Spinal cord (tissue), 10 donors: ENCODE data around the gene TEX2. TPM values are rescaled to one million over a fixed set of nuclear protein-coding genes. Genes with fewer than 3 reads are reported as not detected.
"Not testable (repeated sequence)": the region's sequence is repeated elsewhere in the genome, so short reads cannot be mapped to it uniquely, and the experiment has no call there.

ENCODE experiments used
- DNase-seq, 6 donors: peaks; one replicate each; pipeline versions ENCODE4 v3.0.0 to v3.0.0-alpha.2; 2013 to 2015; ENCODE audit warnings: low spot score in 6 of 6, low read depth in 4 of 6
- H3K27ac ChIP-seq: one replicate; pipeline ENCODE4 v1.5.1; 2013; ENCODE audit warnings: low read depth, low read length, control low read depth
- H3K27me3 ChIP-seq: one replicate; pipeline ENCODE4 v1.6.1; 2013; ENCODE audit warnings: low read length; ENCODE audit not compliant: control insufficient read depth, insufficient read depth
- H3K36me3 ChIP-seq: one replicate; pipeline ENCODE4 v1.6.1; 2013; ENCODE audit warnings: low read length; ENCODE audit not compliant: control insufficient read depth, insufficient read depth
- H3K4me1 ChIP-seq: one replicate; pipeline ENCODE4 v1.6.1; 2013; ENCODE audit warnings: low read length; ENCODE audit not compliant: control insufficient read depth, insufficient read depth
- H3K4me3 ChIP-seq: one replicate; pipeline ENCODE4 v1.5.1; 2013; ENCODE audit warnings: low read depth, low read length, control low read depth
- H3K9me3 ChIP-seq: one replicate; pipeline ENCODE4 v1.6.1; 2013; ENCODE audit warnings: low read length; ENCODE audit not compliant: control insufficient read depth, insufficient read depth
- WGBS: methylation state at CpG from one replicate; pipeline ENCODE4 v1.1.5; 2013; ENCODE audit warnings: missing lambda C conversion rate; ENCODE audit not compliant: insufficient coverage; 5-methylcytosine and 5-hydroxymethylcytosine counted together
- polyA plus RNA-seq, 2 donors: library from polyadenylated mRNA; unstranded; fragments of 120-200 nt; gene quantifications; one replicate each; pipeline ENCODE4 v1.2.1, GENCODE V29; 2013; ENCODE audit not compliant: insufficient read length in 2 of 2
- total RNA-seq, 2 donors: library from RNA; depleted of rRNA in 1 of 2; stranded (reverse); fragments of 120-200 nt in 1 of 2; fragments of >200 nt in 1 of 2; gene quantifications; one replicate each; pipeline versions ENCODE4 v1.2.3 to v1.2.4, GENCODE V29; 2013 to 2014
- donor health status: healthy.

Gene TEX2
- total and polyA plus RNA-seq, 4 donors = 35.4 to 54.9 (median 38.5) TPM

- H3K9me3 ChIP-seq = no peaks in the 10 kb centered on the region
- H3K4me1 ChIP-seq = no peaks in the 10 kb centered on the region
- peaks cover 24% of the 10 kb centered on the region for H3K36me3 ChIP-seq
- no peak overlapping the region for H3K4me3 ChIP-seq
- H3K27ac ChIP-seq = no peak overlapping the region
- WGBS = 80% methylated on average over 2 of the region's 4 CpGs
- no peak for DNase-seq
- H3K27me3 ChIP-seq = no peaks in the 10 kb centered on the region
Measured at GRCh38 chr17:64170286-64170685, 92.8 kb downstream of the TEX2 start.

DNA sequence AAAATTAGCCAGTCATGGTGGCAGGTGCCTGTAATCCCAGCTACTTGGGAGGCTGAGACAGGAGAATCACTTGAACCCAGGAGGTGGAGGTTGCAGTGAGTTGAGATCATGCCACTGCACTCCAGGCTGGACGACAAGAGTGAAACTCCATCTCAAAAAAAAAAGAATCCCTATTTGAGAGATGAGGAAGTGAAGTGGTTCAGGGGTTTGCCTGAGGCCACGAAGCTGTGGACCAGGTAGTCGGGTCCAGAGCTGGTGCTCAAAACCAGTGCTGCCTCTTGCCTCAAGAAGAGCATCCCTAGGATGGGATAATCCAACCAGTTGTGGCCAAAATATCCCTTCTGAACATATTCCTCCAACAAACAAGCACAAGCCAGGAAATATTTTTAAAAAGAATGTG, 95.4 kb downstream of the TEX2 start:
- DNase-seq, H3K27ac ChIP-seq, H3K4me3 ChIP-seq, H3K27me3 ChIP-seq, H3K4me1 ChIP-seq, H3K9me3 ChIP-seq: not testable (repeated sequence)
- peaks cover 21% of the 10 kb centered on the region for H3K36me3 ChIP-seq
- 100% methylated on average over 2 of the region's 3 CpGs for WGBS

GRCh38 chr17:64166876-64167275, 96.2 kb downstream of the TEX2 start:
- Histone ChIP-seq H3K4me3 (no peak overlapping the region), H3K4me1 (no peaks in the 10 kb centered on the region), H3K36me3 (peaks cover 21% of the 10 kb centered on the region), H3K27me3 (no peaks in the 10 kb centered on the region), H3K27ac (no peak overlapping the region), H3K9me3 (no peaks in the 10 kb centered on the region)
- DNase-seq = no peak
- no CpG with 5 or more reads among the region's 3 CpGs for WGBS

DNA sequence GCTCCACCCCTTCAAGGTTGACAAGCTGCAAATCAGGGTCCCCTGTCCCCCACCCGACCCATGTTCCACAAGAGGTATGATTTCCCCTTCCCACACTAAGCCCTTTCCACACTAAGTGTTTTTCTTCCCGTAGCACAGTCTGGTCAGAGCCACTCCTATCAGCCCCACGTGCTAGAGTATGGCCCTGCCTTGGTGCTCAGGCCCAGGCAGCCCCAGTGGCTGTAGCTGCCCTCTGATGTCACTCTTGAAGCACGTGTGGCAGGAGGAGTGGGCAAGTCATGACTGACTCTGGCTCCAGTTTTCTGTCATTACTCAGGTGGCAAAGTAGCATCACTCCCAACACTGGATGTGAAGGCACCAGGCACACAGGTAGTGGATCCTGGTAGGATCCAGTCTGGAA, 97.7 kb downstream of the TEX2 start:
- Histone ChIP-seq H3K4me3 (no peak overlapping the region), H3K4me1 (no peaks in the 10 kb centered on the region), H3K27me3 (no peaks in the 10 kb centered on the region), H3K27ac (no peak overlapping the region), H3K9me3 (no peaks in the 10 kb centered on the region), H3K36me3 (peaks cover 9% of the 10 kb centered on the region)
- 90% methylated on average over 4 of the region's 4 CpGs for WGBS
- DNase-seq = no peak

- WGBS = 100% methylated on average over 1 of the region's 6 CpGs
- H3K9me3 ChIP-seq = no peaks in the 10 kb centered on the region
Measured at GRCh38 chr17:64164596-64165285, 98.3 kb downstream of the TEX2 start.

GRCh38 chr17:64163468-64163867, 99.6 kb downstream of the TEX2 start:
- Histone ChIP-seq H3K4me3 (no peak overlapping the region), H3K27me3 (no peaks in the 10 kb centered on the region), H3K4me1 (no peaks in the 10 kb centered on the region), H3K9me3 (no peaks in the 10 kb centered on the region), H3K27ac (no peak overlapping the region), H3K36me3 (peaks cover 7% of the 10 kb centered on the region)
- no peak for DNase-seq
- 97% methylated on average over 4 of the region's 6 CpGs for WGBS

More at GRCh38 chr17:64164596-64165285, 98.3 kb downstream of the TEX2 start:
- H3K4me3 ChIP-seq = no peak overlapping the region
- no peak overlapping the region for H3K27ac ChIP-seq
- no peak for DNase-seq
- H3K27me3 ChIP-seq = no peaks in the 10 kb centered on the region
- no peaks in the 10 kb centered on the region for H3K4me1 ChIP-seq
- peaks cover 5% of the 10 kb centered on the region for H3K36me3 ChIP-seq

- WGBS = 67% methylated on average over 2 of the region's 2 CpGs
- no peak for DNase-seq
- H3K27me3 ChIP-seq = no peaks in the 10 kb centered on the region
Measured at GRCh38 chr17:64162554-64162953, 100.5 kb downstream of the TEX2 start.

GRCh38 chr17:64161380-64162176, 101.5 kb downstream of the TEX2 start:
- WGBS = 86% methylated on average over 2 of the region's 6 CpGs
- Histone ChIP-seq H3K4me3 (no peak overlapping the region), H3K4me1 (peaks cover 3% of the 10 kb centered on the region), H3K27me3 (no peaks in the 10 kb centered on the region), H3K27ac (no peak overlapping the region), H3K36me3 (peaks cover 10% of the 10 kb centered on the region), H3K9me3 (no peaks in the 10 kb centered on the region)
- no peak for DNase-seq

More at GRCh38 chr17:64162554-64162953, 100.5 kb downstream of the TEX2 start:
- Histone ChIP-seq H3K4me3 (no peak overlapping the region), H3K9me3 (no peaks in the 10 kb centered on the region), H3K27ac (no peak overlapping the region), H3K36me3 (peaks cover 10% of the 10 kb centered on the region), H3K4me1 (no peaks in the 10 kb centered on the region)

DNA sequence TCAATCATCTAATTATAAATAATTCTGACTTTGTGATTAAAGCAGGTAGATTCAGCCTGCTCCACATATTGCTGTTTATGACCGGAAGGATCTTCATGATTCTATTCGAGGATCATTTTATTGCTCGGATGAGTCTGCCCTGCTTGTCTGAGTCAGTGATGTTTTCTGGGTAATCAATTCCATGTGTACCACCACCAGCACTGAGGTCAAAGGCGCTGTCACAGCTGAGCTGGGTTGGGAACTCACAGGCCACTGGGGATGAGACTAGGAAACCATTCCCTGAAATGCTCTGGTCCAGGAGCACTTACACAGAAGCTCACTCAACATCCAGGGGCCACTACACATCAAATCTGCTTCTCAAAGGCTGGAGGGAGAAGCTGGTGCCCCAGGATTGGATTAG, 102.7 kb downstream of the TEX2 start:
- H3K4me1 ChIP-seq = peaks cover 14% of the 10 kb centered on the region
- no peak overlapping the region for H3K27ac ChIP-seq
- H3K9me3 ChIP-seq = no peaks in the 10 kb centered on the region
- no peak for DNase-seq
- 91% methylated on average over 1 of the region's 4 CpGs for WGBS
- no peaks in the 10 kb centered on the region for H3K27me3 ChIP-seq
- H3K36me3 ChIP-seq = peaks cover 5% of the 10 kb centered on the region
- H3K4me3 ChIP-seq = no peak overlapping the region
